ENCODE data around the gene MBD6. TPM values are rescaled to one million over a fixed set of nuclear protein-coding genes. Genes with fewer than 3 reads are reported as not detected.

MBD6 gene
- total RNA-seq, 1 donor from 2014 or later, result 58.5 TPM

- H3K9me3 Mint-ChIP-seq (ENCODE audit: unreplicated experiment), result no peaks in the 10 kb centered on the region
- DNase-seq (ENCODE audit: low read depth) (peak; percentile 92), FAIRE-seq (no peak)
- H3K27ac Mint-ChIP-seq (ENCODE audit: unreplicated experiment), result peak within 1 kb of the TSS; percentile 92
- Histone ChIP-seq H3K27ac (ENCODE audit: low read depth, low read length) (peak within 1 kb of the TSS; percentile 76), H4K20me1 (ENCODE audit: insufficient read depth, low read length) (peaks cover 33% of the 10 kb centered on the region), H3K4me3 (ENCODE audit: insufficient read depth, low read depth, low read length) (peak within 1 kb of the TSS; percentile 87), H2AFZ (ENCODE audit: low read depth, low read length) (peak within 1 kb of the TSS; percentile 71), H3K4me2 (ENCODE audit: low read length) (peak within 1 kb of the TSS; percentile 98), H3K79me2 (ENCODE audit: insufficient read depth, low read length) (peaks cover 36% of the 10 kb centered on the region), H3K9me3 (ENCODE audit: insufficient read depth, low read depth, low read length) (no peaks in the 10 kb centered on the region), H3K9ac (ENCODE audit: low read length) (peak within 1 kb of the TSS; percentile 97), H3K36me3 (ENCODE audit: insufficient read depth, low read length) (peaks cover 25% of the 10 kb centered on the region), H3K4me1 (ENCODE audit: insufficient read depth, low read length) (peaks cover 16% of the 10 kb centered on the region), H3K27me3 (ENCODE audit: insufficient read depth, low read length) (no peaks in the 10 kb centered on the region)
- H3K4me3 Mint-ChIP-seq (ENCODE audit: unreplicated experiment), result peak within 1 kb of the TSS; percentile 93
- peaks cover 19% of the 10 kb centered on the region for H3K36me3 Mint-ChIP-seq (ENCODE audit: low read depth, unreplicated experiment)
- H3K4me1 Mint-ChIP-seq (ENCODE audit: low read depth, unreplicated experiment), result peaks cover 23% of the 10 kb centered on the region
- TF ChIP-seq, protein P1, sequence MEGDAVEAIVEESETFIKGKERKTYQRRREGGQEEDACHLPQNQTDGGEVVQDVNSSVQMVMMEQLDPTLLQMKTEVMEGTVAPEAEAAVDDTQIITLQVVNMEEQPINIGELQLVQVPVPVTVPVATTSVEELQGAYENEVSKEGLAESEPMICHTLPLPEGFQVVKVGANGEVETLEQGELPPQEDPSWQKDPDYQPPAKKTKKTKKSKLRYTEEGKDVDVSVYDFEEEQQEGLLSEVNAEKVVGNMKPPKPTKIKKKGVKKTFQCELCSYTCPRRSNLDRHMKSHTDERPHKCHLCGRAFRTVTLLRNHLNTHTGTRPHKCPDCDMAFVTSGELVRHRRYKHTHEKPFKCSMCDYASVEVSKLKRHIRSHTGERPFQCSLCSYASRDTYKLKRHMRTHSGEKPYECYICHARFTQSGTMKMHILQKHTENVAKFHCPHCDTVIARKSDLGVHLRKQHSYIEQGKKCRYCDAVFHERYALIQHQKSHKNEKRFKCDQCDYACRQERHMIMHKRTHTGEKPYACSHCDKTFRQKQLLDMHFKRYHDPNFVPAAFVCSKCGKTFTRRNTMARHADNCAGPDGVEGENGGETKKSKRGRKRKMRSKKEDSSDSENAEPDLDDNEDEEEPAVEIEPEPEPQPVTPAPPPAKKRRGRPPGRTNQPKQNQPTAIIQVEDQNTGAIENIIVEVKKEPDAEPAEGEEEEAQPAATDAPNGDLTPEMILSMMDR (IDR thresholded peaks at IDR 0.05; ENCODE audit: insufficient read depth, low read depth, low read length), result no peak
- TF ChIP-seq EZH2 (IDR thresholded peaks at IDR 0.05; ENCODE audit: insufficient read depth, low read length), result no peak
- H3K27me3 Mint-ChIP-seq (ENCODE audit: low read depth, unreplicated experiment), result no peaks in the 10 kb centered on the region
Observed at GRCh38 chr12:57487597-57488401, 34.8 kb upstream of the MBD6 start, which contains the start of gene MARS1. Gene MARS1 (plus strand): TSS chr12:57488068. CDS start chr12:57488091, 23 bp downstream.

DNA sequence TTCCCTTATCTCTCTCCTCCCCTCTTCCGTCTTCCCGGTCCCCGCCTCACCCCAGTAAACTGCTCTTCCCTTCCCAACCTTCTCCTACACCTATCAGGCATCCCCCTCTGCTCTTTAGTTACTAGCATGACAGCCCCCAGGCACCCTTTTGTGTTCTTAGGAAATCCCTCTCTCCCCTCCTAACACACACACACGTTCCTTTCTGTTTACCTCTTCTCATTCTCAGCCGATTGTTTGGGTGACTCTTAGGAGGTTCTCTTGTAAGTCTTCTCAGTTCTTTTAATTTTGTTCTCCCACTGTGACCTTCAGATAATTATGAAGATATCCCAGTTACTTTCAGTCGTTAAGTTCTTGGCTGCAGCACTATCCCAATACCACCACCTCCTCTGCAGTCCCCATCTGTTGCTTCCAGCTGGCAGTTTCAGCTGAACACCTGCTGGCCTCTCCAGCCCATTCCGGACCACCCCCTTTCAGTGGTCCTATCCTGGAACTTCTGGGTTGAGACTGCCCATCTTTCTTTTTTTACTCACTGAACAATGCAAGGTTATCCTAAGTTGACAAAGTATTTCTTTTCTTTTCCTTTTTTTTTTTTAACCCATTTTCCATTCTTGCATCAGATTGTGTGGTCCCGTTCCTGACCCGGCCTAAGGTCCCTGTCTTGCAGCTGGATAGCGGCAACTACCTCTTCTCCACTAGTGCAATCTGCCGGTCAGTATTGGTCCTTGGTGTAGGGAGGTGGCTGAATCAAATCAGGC lies 34.0 kb upstream of the MBD6 start:
- FAIRE-seq, result no peak
- peak overlapping the region; percentile 71 for H2AFZ ChIP-seq (ENCODE audit: low read depth, low read length)
- Mint-ChIP-seq H3K27ac (ENCODE audit: unreplicated experiment) (peak overlapping the region; percentile 92), H3K4me1 (ENCODE audit: low read depth, unreplicated experiment) (peaks cover 16% of the 10 kb centered on the region), H3K4me3 (ENCODE audit: unreplicated experiment) (peak overlapping the region; percentile 93), H3K27me3 (ENCODE audit: low read depth, unreplicated experiment) (no peaks in the 10 kb centered on the region), H3K36me3 (ENCODE audit: low read depth, unreplicated experiment) (peaks cover 22% of the 10 kb centered on the region), H3K9me3 (ENCODE audit: unreplicated experiment) (no peaks in the 10 kb centered on the region)
- peaks cover 28% of the 10 kb centered on the region for H3K36me3 ChIP-seq (ENCODE audit: insufficient read depth, low read length)
- H3K9me3 ChIP-seq (ENCODE audit: insufficient read depth, low read depth, low read length), result no peaks in the 10 kb centered on the region
- no peaks in the 10 kb centered on the region for H3K27me3 ChIP-seq (ENCODE audit: insufficient read depth, low read length)
- peaks cover 12% of the 10 kb centered on the region for H3K4me1 ChIP-seq (ENCODE audit: insufficient read depth, low read length)
- peak overlapping the region; percentile 87 for H3K4me3 ChIP-seq (ENCODE audit: insufficient read depth, low read depth, low read length)
- H3K9ac ChIP-seq (ENCODE audit: low read length), result peak overlapping the region; percentile 97
- H4K20me1 ChIP-seq (ENCODE audit: insufficient read depth, low read length), result peaks cover 36% of the 10 kb centered on the region
- DNase-seq (ENCODE audit: low read depth), result peak; percentile 12
- H3K27ac ChIP-seq (ENCODE audit: low read depth, low read length), result peak overlapping the region; percentile 76
- peak overlapping the region; percentile 98 for H3K4me2 ChIP-seq (ENCODE audit: low read length)
- TF ChIP-seq, protein P1 (IDR thresholded peaks at IDR 0.05; ENCODE audit: insufficient read depth, low read depth, low read length), result no peak
- no peak for TF ChIP-seq EZH2 (IDR thresholded peaks at IDR 0.05; ENCODE audit: insufficient read depth, low read length)
- H3K79me2 ChIP-seq (ENCODE audit: insufficient read depth, low read length), result peaks cover 38% of the 10 kb centered on the region
